Heart left ventricle (tissue), 13 donors: ENCODE measurements around the gene CAPS.

Experiments used
- POLR2A ChIP-seq, 2 donors: fragments of 450-650 bp; IDR thresholded peaks; one replicate each; pipeline ENCODE4 v1.6.1; 2017; ENCODE audit warnings: antibody characterized with exemption in 2 of 2, mild to moderate bottlenecking in 2 of 2, moderate library complexity in 2 of 2
- TF ChIP-seq, protein P1 (sequence below), 12 donors: fragments of 200-600 bp; sonication (generic) in 4 of 12; IDR thresholded peaks; one replicate each; pipeline versions ENCODE4 v1.5.0 to v1.8.0; 2018 to 2022; ENCODE audit warnings: antibody characterized with exemption in 12 of 12, mild to moderate bottlenecking in 5 of 12
- donor health status: ischemic (EF 13 %, LVEDD 7.1; RV severe dilation, severe dysfunction).
- donor health status: DM: no; HTN: yes; CAD: no.
- donor health status: DM: no; HTN: no; CAD: no.
- donor health status: ischemic (EF 25% LVEDD 6.9; RV normal size, moderate dysfunction).
- donor health status: ischemic (EF 25% LVEDD 5.7; RV mildly dilated, moderate dysfunction).
- donor health status: ischemic (EF 35%, LVEDD 5.7; RV mildly dilated, moderate dysfunction).
- donor health status: nonischemic (EF 11% LVEDD 7.7; RV severe dilation, severe dysfunction).
- donor health status: DM: yes; HTN: yes; CAD: no.
- donor health status: PGD.
- donor health status: ischemic (EF 29% LVEDD 5.4; RV normal size, mild dysfunction).
- donor health status: nonischemic (EF 23%, LVEDD 6.1; RV moderate dilation, normal function).

DNA sequence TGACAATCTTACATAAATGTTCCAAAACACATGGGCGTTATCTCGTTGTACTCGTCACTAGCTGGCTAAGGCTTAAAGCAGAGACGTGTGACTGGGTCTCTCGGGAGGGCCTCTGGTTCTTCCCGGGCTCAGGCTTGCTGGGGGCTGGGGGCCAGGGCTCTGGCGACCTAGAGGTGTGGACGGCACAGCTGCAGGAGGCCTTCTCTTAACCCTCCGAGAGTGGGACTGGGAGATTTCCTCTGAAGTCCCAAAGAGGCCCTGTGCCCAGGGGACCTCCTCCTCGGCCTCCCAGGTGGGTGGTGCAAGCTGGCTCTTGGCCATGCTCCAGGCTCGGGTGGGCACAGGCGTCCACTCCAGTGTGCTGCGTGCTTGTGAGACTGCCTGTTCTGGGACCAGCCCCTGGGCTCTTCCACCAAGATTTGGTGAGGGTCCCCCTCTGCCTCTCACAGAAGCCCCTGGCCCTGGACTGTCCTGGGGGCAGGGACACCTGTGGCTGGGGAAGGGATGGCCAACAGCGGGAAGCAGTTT lies 2.2 kb downstream of the CAPS start:
- TF ChIP-seq, protein P1, sequence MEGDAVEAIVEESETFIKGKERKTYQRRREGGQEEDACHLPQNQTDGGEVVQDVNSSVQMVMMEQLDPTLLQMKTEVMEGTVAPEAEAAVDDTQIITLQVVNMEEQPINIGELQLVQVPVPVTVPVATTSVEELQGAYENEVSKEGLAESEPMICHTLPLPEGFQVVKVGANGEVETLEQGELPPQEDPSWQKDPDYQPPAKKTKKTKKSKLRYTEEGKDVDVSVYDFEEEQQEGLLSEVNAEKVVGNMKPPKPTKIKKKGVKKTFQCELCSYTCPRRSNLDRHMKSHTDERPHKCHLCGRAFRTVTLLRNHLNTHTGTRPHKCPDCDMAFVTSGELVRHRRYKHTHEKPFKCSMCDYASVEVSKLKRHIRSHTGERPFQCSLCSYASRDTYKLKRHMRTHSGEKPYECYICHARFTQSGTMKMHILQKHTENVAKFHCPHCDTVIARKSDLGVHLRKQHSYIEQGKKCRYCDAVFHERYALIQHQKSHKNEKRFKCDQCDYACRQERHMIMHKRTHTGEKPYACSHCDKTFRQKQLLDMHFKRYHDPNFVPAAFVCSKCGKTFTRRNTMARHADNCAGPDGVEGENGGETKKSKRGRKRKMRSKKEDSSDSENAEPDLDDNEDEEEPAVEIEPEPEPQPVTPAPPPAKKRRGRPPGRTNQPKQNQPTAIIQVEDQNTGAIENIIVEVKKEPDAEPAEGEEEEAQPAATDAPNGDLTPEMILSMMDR (IDR thresholded peaks at IDR 0.05): no peak
- TF ChIP-seq POLR2A (IDR thresholded peaks at IDR 0.05): no peak
